OCI-LY7 (cell line): ENCODE data around the gene NRSN2. TPM values are rescaled to one million over a fixed set of nuclear protein-coding genes. Genes with fewer than 3 reads are reported as not detected.

Experiments
- BruUV-seq: library from RNA; stranded (reverse); fragments of 400-500 nt; replicated peaks from 2 replicates; lab custom pipeline; 2021; lab: Mats Ljungman, UMichigan
- CTCF ChIA-PET: fragments of 300-600 bp; sonication (Branson Sonifier 250); formaldehyde crosslinking; loops from one replicate; lab custom pipeline; 2022; ENCODE audit warnings: antibody characterized with exemption; ENCODE audit not compliant: unreplicated experiment; lab: Charles Lee
- POLR2A ChIA-PET: fragments of 300-600 bp; sonication (Branson Sonifier 250); formaldehyde crosslinking; loops from one replicate; lab custom pipeline; 2022; ENCODE audit warnings: antibody characterized with exemption; lab: Charles Lee
- DNase-seq: peaks from one replicate; pipeline ENCODE4 v3.0.0-alpha.2; 2015; ENCODE audit warnings: low spot score
- H2AFZ ChIP-seq: fragments of 200-600 bp; sonication (generic), shearing (Covaris generic); 2 replicates; pipeline ENCODE4 v1.6.1; 2014; ENCODE audit warnings: mild to moderate bottlenecking, antibody characterized with exemption, low read length, moderate library complexity
- H3K27ac ChIP-seq: fragments of 200-600 bp; sonication (generic); 2 replicates; pipeline ENCODE4 v1.5.1; 2014; ENCODE audit warnings: mixed run types, low read depth, mild to moderate bottlenecking, moderate library complexity, low read length, inconsistent platforms; ENCODE audit not compliant: poor library complexity, severe bottlenecking
- H3K36me3 ChIP-seq: fragments of 200-600 bp; sonication (generic); 2 replicates; pipeline ENCODE4 v1.6.1; 2014; ENCODE audit warnings: mild to moderate bottlenecking, antibody characterized with exemption, low read length, moderate library complexity, mixed read lengths; ENCODE audit not compliant: insufficient read depth
- H3K4me1 ChIP-seq: fragments of 200-600 bp; sonication (generic); 2 replicates; pipeline ENCODE4 v1.5.1; 2014; ENCODE audit warnings: mild to moderate bottlenecking, low read length; ENCODE audit not compliant: insufficient read depth, poor library complexity, severe bottlenecking
- H3K4me2 ChIP-seq: fragments of 200-600 bp; sonication (generic); 2 replicates; pipeline ENCODE4 v1.6.1; 2014; ENCODE audit warnings: mild to moderate bottlenecking, low read length
- H3K4me3 ChIP-seq: fragments of 200-600 bp; sonication (generic); 2 replicates; pipeline ENCODE4 v1.5.1; 2014; ENCODE audit warnings: mild to moderate bottlenecking, low read depth, low read length; ENCODE audit not compliant: poor library complexity, severe bottlenecking
- H3K79me2 ChIP-seq: fragments of 200-600 bp; sonication (generic); 2 replicates; pipeline ENCODE4 v1.6.1; 2016; ENCODE audit warnings: low read depth, mild to moderate bottlenecking, low read length, moderate library complexity, mixed read lengths; ENCODE audit not compliant: insufficient read depth
- H3K9me2 ChIP-seq: fragments of 200-600 bp; sonication (generic); 2 replicates; pipeline ENCODE4 v1.6.1; 2016; ENCODE audit warnings: mild to moderate bottlenecking, low read length, mixed read lengths; ENCODE audit not compliant: insufficient read depth
- H3K9me3 ChIP-seq: fragments of 200-600 bp; sonication (generic); 2 replicates; pipeline ENCODE4 v1.6.1; 2014; ENCODE audit warnings: mild to moderate bottlenecking, mixed run types, low read length, mixed read lengths
- H4K20me1 ChIP-seq: fragments of 200-600 bp; sonication (generic); 2 replicates; pipeline ENCODE4 v1.6.1; 2014; ENCODE audit warnings: mild to moderate bottlenecking, antibody characterized with exemption, low read length, moderate library complexity, mixed read lengths; ENCODE audit not compliant: insufficient read depth
- CTCF ChIP-seq: fragments of 200-600 bp; sonication (generic); conservative IDR thresholded peaks from 2 replicates; pipeline ENCODE4 v1.5.1; 2014; ENCODE audit warnings: mild to moderate bottlenecking, antibody characterized with exemption, low read length, moderate library complexity, mixed read lengths
- EZH2phosphoT487 ChIP-seq: fragments of 200-600 bp; sonication (generic); IDR thresholded peaks from 2 replicates; pipeline ENCODE4 v1.6.1; 2018; ENCODE audit warnings: low read depth, borderline replicate concordance, mild to moderate bottlenecking, mixed run types, antibody characterized with exemption, low read length, moderate library complexity, mixed read lengths
- intact Hi-C: fragments of 100-400 bp; cut with micrococcal nuclease; formaldehyde crosslinking; loops from one replicate; pipeline ENCODE4 v1.10.0; 2022; ENCODE audit not compliant: unreplicated experiment
- total RNA-seq, 2 experiments: library from RNA; depleted of rRNA in 1 of 2; stranded (reverse); fragments of >200 nt in 1 of 2; shearing (Covaris generic) in 1 of 2; gene quantifications; 2 replicates each; pipeline ENCODE4 v1.2.3, GENCODE V29; 2014 to 2022

NRSN2 gene
- total RNA-seq, 2 experiments from 2014 or later, result 0.32 to 0.86 TPM

- peak overlapping the region; percentile 66 for H3K4me3 ChIP-seq
- peak overlapping the region; percentile 98 for H2AFZ ChIP-seq
- H3K9me2 ChIP-seq, result no peaks in the 10 kb centered on the region
- POLR2A ChIA-PET, result interaction anchor here (0.6 to 1.7 kb wide), 7 partner anchors 9 to 340 kb away, joined by 3 to 12 read pairs (median 4); partner anchors contain the start of gene SOX12
- no peaks in the 10 kb centered on the region for H3K9me3 ChIP-seq
- CTCF ChIA-PET, result interaction anchor here (0.6 to 1.9 kb wide), 5 partner anchors 11 to 52 kb away, joined by 3 to 8 read pairs (median 4); partner anchors contain the start of genes DEFB132 and SOX12
- H4K20me1 ChIP-seq, result no peaks in the 10 kb centered on the region
- DNase-seq, result peak; percentile 98
- TF ChIP-seq EZH2phosphoT487 (no peak), CTCF (no peak)
- no TSS peak for BruUV-seq
- H3K4me2 ChIP-seq, result peak overlapping the region; percentile 81
- peaks cover 17% of the 10 kb centered on the region for H3K4me1 ChIP-seq
- no peaks in the 10 kb centered on the region for H3K79me2 ChIP-seq
- no peak overlapping the region for H3K27ac ChIP-seq
- intact Hi-C loops, result loop anchor here (1.0 kb wide), 1 partner anchor 14 kb away; no protein-coding TSS in a partner anchor
- H3K36me3 ChIP-seq, result no peaks in the 10 kb centered on the region
These were observed 36.9 kb upstream of the NRSN2 start for GRCh38 chr20:309841-310644.

DNA sequence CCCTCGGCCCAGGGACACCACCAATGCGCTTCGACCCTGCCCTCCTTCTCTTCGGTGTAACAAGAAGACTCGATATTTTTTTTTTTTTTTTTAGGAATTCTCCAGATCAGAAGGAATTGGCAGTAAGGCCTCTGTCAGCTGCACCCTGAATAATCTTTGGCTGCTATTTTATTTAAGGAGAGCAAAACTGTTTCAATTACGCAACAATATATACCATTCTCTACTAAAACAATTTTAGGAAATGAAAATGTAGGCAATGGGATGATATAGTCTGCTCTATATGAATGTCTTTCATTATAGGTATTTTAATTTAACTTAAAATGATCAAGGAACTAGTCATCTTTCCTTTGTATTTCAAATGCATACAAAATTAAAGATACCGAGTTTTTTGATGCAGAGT is 36.3 kb upstream of the NRSN2 start:
- Histone ChIP-seq H3K9me2 (no peaks in the 10 kb centered on the region), H4K20me1 (no peaks in the 10 kb centered on the region), H3K4me2 (peak overlapping the region; percentile 81), H3K36me3 (no peaks in the 10 kb centered on the region), H2AFZ (peak overlapping the region; percentile 98), H3K79me2 (no peaks in the 10 kb centered on the region), H3K4me3 (peak overlapping the region; percentile 66), H3K4me1 (peaks cover 17% of the 10 kb centered on the region), H3K27ac (no peak overlapping the region), H3K9me3 (no peaks in the 10 kb centered on the region)
- intact Hi-C loops, result loop anchor here (1.0 kb wide), 1 partner anchor 14 kb away; no protein-coding TSS in a partner anchor
- DNase-seq, result no peak
- ChIA-PET POLR2A (interaction anchor here (0.6 to 1.7 kb wide), 6 partner anchors 10 to 339 kb away, joined by 3 to 12 read pairs (median 4); partner anchors contain the start of gene SOX12), CTCF (interaction anchor here (0.6 to 1.9 kb wide), 5 partner anchors 11 to 53 kb away, joined by 3 to 8 read pairs (median 4); partner anchors contain the start of genes DEFB132 and SOX12)
- BruUV-seq, result no TSS peak
- TF ChIP-seq EZH2phosphoT487, result no peak
- TF ChIP-seq CTCF, result no peak
